HG02678 (cell line): ENCODE measurements around the gene GALE.
A peak's percentile ranks its signal among the peaks of the same experiment; 100 is the strongest.
"Not testable (repeated sequence)": the region's sequence is repeated elsewhere in the genome, so short reads cannot be mapped to it uniquely, and the experiment has no call there.

Source experiments
- ATAC-seq: cut with Tn5 transposase; IDR thresholded peaks from one replicate; pipeline ENCODE4 v1.9.1; 2021; ENCODE audit warnings: mild to moderate bottlenecking, moderate library complexity; ENCODE audit not compliant: unreplicated experiment

Gene GALE

GRCh38 chr1:23800400-23801337 lies at the start of gene GALE:
GALE (minus strand) TSS chr1:23800754; CDS start chr1:23799007, 1,747 bp downstream.
- peak; percentile 89 for ATAC-seq

GRCh38 chr1:23848673-23849616 lies 48.4 kb upstream of the GALE start:
- no peak for ATAC-seq

GRCh38 chr1:23847482-23848095 lies 47.0 kb upstream of the GALE start:
- ATAC-seq, result not testable (repeated sequence)

GRCh38 chr1:23845163-23845562 lies 44.6 kb upstream of the GALE start:
- ATAC-seq, result no peak

- ATAC-seq, result no peak
Observed at GRCh38 chr1:23843644-23844043, 43.1 kb upstream of the GALE start.

- ATAC-seq, result peak; percentile 41
Observed at GRCh38 chr1:23838401-23838866, 37.9 kb upstream of the GALE start.

GRCh38 chr1:23837908-23838307 lies 37.4 kb upstream of the GALE start:
- ATAC-seq, result no peak

GRCh38 chr1:23836037-23836436 lies 35.5 kb upstream of the GALE start:
- ATAC-seq, result no peak

GRCh38 chr1:23834156-23834555 lies 33.6 kb upstream of the GALE start:
- not testable (repeated sequence) for ATAC-seq

- no peak for ATAC-seq
Observed at GRCh38 chr1:23827717-23828116, 27.2 kb upstream of the GALE start.

- not testable (repeated sequence) for ATAC-seq
Observed at GRCh38 chr1:23826590-23826989, 26.0 kb upstream of the GALE start.

- ATAC-seq, result no peak
Observed at GRCh38 chr1:23825762-23826522, 25.4 kb upstream of the GALE start.

- ATAC-seq, result peak; percentile 86
Observed at GRCh38 chr1:23825076-23825761, 24.7 kb upstream of the GALE start, which contains the start of gene HMGCL. HMGCL (minus strand) TSS chr1:23825429; CDS start chr1:23825415, 14 bp downstream.

- no peak for ATAC-seq
Observed at GRCh38 chr1:23824711-23825075, 24.1 kb upstream of the GALE start.

GRCh38 chr1:23823767-23824166 lies 23.2 kb upstream of the GALE start:
- ATAC-seq, result no peak

GRCh38 chr1:23817633-23818032 lies 17.1 kb upstream of the GALE start:
- ATAC-seq, result no peak

GRCh38 chr1:23816906-23817305 lies 16.4 kb upstream of the GALE start:
- no peak for ATAC-seq

GRCh38 chr1:23816361-23816760 lies 15.8 kb upstream of the GALE start:
- ATAC-seq, result no peak

- no peak for ATAC-seq
Observed at GRCh38 chr1:23814016-23814415, 13.5 kb upstream of the GALE start.
